SU-DHL-6 (cell line): ENCODE measurements around the gene KCND2.

Experiments
- H2AFZ ChIP-seq: fragments of 200-600 bp; sonication (generic); 2 replicates; pipeline ENCODE4 v1.6.1; 2014; ENCODE audit warnings: low read depth, mild to moderate bottlenecking, moderate library complexity, mixed read lengths, antibody characterized with exemption, low read length; ENCODE audit not compliant: severe bottlenecking
- H3F3A ChIP-seq: fragments of 200-600 bp; shearing (Covaris generic); 2 replicates; pipeline ENCODE4 v1.6.0; 2016; ENCODE audit warnings: antibody characterized with exemption, mild to moderate bottlenecking; ENCODE audit not compliant: insufficient read depth
- H3K27ac ChIP-seq: fragments of 200-600 bp; sonication (generic); 2 replicates; pipeline ENCODE4 v1.5.1; 2016; ENCODE audit warnings: low read depth, mild to moderate bottlenecking, low read length, moderate library complexity, mixed read lengths
- H3K27me3 ChIP-seq: fragments of 200-600 bp; sonication (generic), shearing (Covaris generic); 2 replicates; pipeline ENCODE4 v1.6.0; 2014; ENCODE audit warnings: mild to moderate bottlenecking, low read length
- H3K36me3 ChIP-seq: fragments of 200-600 bp; sonication (generic); 2 replicates; pipeline ENCODE4 v1.6.1; 2014; ENCODE audit warnings: mild to moderate bottlenecking, low read length, mixed read lengths
- H3K4me2 ChIP-seq: fragments of 300-600, 200-600 bp; shearing (Covaris generic), sonication (generic); 2 replicates; pipeline ENCODE4 v1.6.0; 2014; ENCODE audit warnings: low read length, low read depth, mild to moderate bottlenecking; ENCODE audit not compliant: poor library complexity, severe bottlenecking
- H3K4me3 ChIP-seq: fragments of 200-600 bp; sonication (generic); 2 replicates; pipeline ENCODE4 v1.5.1; 2014; ENCODE audit warnings: antibody characterized with exemption, low read length, mild to moderate bottlenecking, mixed read lengths; ENCODE audit not compliant: insufficient read depth, poor library complexity, severe bottlenecking
- H3K79me2 ChIP-seq: fragments of 200-600 bp; sonication (generic); 2 replicates; pipeline ENCODE4 v1.6.1; 2014; ENCODE audit warnings: mild to moderate bottlenecking, low read length, moderate library complexity; ENCODE audit not compliant: insufficient read depth
- H3K9ac ChIP-seq: fragments of 200-600 bp; sonication (generic); 2 replicates; pipeline ENCODE4 v1.7.0; 2014; ENCODE audit warnings: mild to moderate bottlenecking, low read length
- H3K9me2 ChIP-seq: fragments of 200-600 bp; sonication (generic); replicated peaks from 2 replicates; pipeline ENCODE4 v1.6.1; 2014; ENCODE audit warnings: low read length; ENCODE audit not compliant: insufficient read depth
- H3K9me3 ChIP-seq: fragments of 200-600 bp; sonication (generic); 2 replicates; pipeline ENCODE4 v1.6.1; 2014; ENCODE audit warnings: low read length, mixed read lengths; ENCODE audit not compliant: insufficient read depth
- H4K20me1 ChIP-seq: fragments of 200-600 bp; sonication (generic); 2 replicates; pipeline ENCODE4 v1.6.1; 2014; ENCODE audit warnings: low read depth, mild to moderate bottlenecking, antibody characterized with exemption, low read length, moderate library complexity, mixed read lengths
- CTCF ChIP-seq: fragments of 200-600 bp; sonication (generic); IDR thresholded peaks from one replicate; pipeline ENCODE4 v1.5.1; 2017; ENCODE audit warnings: antibody characterized with exemption, mild to moderate bottlenecking, low read length, moderate library complexity; ENCODE audit not compliant: insufficient read depth, poor library complexity, severe bottlenecking
- EZH2phosphoT487 ChIP-seq: fragments of 200-600 bp; sonication (generic), shearing (Covaris generic); conservative IDR thresholded peaks from 2 replicates; pipeline ENCODE4 v1.6.1; 2018; ENCODE audit warnings: mild to moderate bottlenecking, antibody characterized with exemption, low read length, moderate library complexity, mixed read lengths

The KCND2 gene

GRCh38 chr7:120519224-120519623 lies 246.2 kb downstream of the KCND2 start:
- H3F3A ChIP-seq, result no peaks in the 10 kb centered on the region
- H2AFZ ChIP-seq, result no peak overlapping the region
- no peak overlapping the region for H3K9ac ChIP-seq
- H3K4me3 ChIP-seq, result no peak overlapping the region
- H4K20me1 ChIP-seq, result no peaks in the 10 kb centered on the region
- no peaks in the 10 kb centered on the region for H3K9me2 ChIP-seq
- no peaks in the 10 kb centered on the region for H3K79me2 ChIP-seq
- H3K4me2 ChIP-seq, result no peak overlapping the region
- TF ChIP-seq CTCF, result no peak
- no peak for TF ChIP-seq EZH2phosphoT487
- H3K36me3 ChIP-seq, result no peaks in the 10 kb centered on the region
- no peak overlapping the region for H3K27ac ChIP-seq
- H3K27me3 ChIP-seq, result no peaks in the 10 kb centered on the region
- no peaks in the 10 kb centered on the region for H3K9me3 ChIP-seq

DNA sequence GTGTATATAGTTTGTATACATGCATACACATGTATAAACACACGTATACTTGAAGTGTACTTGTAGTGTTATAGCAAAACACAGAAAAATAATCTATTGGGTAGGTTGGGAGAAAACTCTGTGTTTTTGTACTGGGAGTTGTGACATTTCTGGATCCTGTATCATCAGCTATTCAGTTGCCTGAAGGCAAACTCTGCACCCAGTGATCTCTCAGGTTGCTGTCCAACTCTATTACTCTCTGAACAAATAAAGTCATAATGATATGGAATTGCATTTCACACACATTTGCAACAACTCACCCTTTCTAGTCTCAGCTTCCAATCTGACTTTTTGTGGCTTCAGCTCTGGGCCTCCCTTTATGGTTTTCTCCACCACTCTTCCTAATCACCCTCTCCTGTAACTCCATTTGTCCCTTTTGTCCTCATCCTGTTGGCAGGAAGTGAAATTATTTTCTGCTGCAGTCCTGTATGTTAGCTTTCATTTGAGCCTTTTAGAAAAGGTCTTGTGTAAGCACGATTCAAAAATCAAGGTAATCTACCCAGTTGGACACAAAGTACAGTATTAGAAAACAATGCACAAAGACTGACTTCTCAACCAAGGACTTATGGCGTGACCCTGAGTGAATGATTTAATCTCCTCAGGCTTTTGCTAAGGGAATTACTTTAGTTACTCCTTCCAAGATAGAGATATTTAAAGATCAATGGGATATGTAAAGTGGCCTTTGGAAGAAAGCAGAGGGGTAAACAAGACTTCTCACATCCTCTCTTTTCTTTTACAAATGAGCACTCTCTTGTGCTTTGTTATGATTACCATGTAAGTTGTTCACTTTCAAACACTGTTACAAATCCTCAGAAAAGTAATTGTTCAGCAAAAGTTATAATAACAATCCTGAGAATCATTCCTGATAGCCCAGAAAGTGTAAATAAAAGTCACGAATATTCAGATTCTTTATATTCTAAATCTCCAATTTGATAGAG lies 249.1 kb downstream of the KCND2 start:
- Histone ChIP-seq H3K27me3 (no peaks in the 10 kb centered on the region), H3K4me3 (no peak overlapping the region), H3K79me2 (no peaks in the 10 kb centered on the region), H3K9me2 (no peaks in the 10 kb centered on the region), H3K9me3 (no peaks in the 10 kb centered on the region), H3K36me3 (no peaks in the 10 kb centered on the region), H2AFZ (no peak overlapping the region), H4K20me1 (no peaks in the 10 kb centered on the region), H3K27ac (no peak overlapping the region), H3F3A (no peaks in the 10 kb centered on the region), H3K9ac (no peak overlapping the region), H3K4me2 (no peak overlapping the region)
- TF ChIP-seq CTCF (no peak), EZH2phosphoT487 (no peak)

DNA sequence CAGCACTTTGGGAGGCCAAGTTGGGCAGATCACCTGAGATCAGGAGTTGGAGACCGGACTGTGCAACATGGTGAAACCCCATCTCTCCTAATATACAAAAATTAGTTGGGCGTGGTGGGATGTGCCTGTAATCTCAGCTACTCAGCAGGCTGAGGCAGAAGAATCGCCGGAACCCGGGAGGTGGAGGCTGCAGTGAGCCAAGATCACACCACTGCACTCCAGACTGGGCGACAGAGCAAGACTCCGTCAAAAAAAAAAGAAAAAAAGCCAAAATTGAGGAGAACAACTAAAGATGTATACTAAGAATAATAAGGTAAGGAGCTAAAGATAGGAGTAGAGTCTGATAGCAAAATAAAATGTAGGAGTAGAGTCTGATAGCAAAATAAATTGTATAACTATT lies 251.0 kb downstream of the KCND2 start:
- H3K9me2 ChIP-seq, result no peaks in the 10 kb centered on the region
- H3K9ac ChIP-seq, result no peak overlapping the region
- no peak overlapping the region for H2AFZ ChIP-seq
- no peak overlapping the region for H3K4me2 ChIP-seq
- TF ChIP-seq EZH2phosphoT487, result no peak
- no peak for TF ChIP-seq CTCF
- no peaks in the 10 kb centered on the region for H3K79me2 ChIP-seq
- H3K9me3 ChIP-seq, result no peaks in the 10 kb centered on the region
- H3F3A ChIP-seq, result no peaks in the 10 kb centered on the region
- H3K27ac ChIP-seq, result no peak overlapping the region
- no peaks in the 10 kb centered on the region for H3K36me3 ChIP-seq
- H3K27me3 ChIP-seq, result no peaks in the 10 kb centered on the region
- no peak overlapping the region for H3K4me3 ChIP-seq
- H4K20me1 ChIP-seq, result no peaks in the 10 kb centered on the region
